Measurements from ENCODE around the gene WASHC2A.
"Not testable (repeated sequence)": the region's sequence is repeated elsewhere in the genome, so short reads cannot be mapped to it uniquely, and the experiment has no call there.

- TF ChIP-seq, protein P1, sequence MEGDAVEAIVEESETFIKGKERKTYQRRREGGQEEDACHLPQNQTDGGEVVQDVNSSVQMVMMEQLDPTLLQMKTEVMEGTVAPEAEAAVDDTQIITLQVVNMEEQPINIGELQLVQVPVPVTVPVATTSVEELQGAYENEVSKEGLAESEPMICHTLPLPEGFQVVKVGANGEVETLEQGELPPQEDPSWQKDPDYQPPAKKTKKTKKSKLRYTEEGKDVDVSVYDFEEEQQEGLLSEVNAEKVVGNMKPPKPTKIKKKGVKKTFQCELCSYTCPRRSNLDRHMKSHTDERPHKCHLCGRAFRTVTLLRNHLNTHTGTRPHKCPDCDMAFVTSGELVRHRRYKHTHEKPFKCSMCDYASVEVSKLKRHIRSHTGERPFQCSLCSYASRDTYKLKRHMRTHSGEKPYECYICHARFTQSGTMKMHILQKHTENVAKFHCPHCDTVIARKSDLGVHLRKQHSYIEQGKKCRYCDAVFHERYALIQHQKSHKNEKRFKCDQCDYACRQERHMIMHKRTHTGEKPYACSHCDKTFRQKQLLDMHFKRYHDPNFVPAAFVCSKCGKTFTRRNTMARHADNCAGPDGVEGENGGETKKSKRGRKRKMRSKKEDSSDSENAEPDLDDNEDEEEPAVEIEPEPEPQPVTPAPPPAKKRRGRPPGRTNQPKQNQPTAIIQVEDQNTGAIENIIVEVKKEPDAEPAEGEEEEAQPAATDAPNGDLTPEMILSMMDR (IDR thresholded peaks at IDR 0.05): not testable (repeated sequence)
- not testable (repeated sequence) for TF ChIP-seq EP300 (IDR thresholded peaks at IDR 0.05; ENCODE audit: low read depth)
Observed at GRCh38 chr10:50052778-50053376, 14.9 kb upstream of the WASHC2A start.
